Activated CD4-positive, alpha-beta T cell treated with anti-CD3 and anti-CD28 coated beads, Interleukin-2, amount 50 U/mL, for 1 hour (primary cell): ENCODE measurements around the gene OR10J5.
"Not testable (repeated sequence)": the region's sequence is repeated elsewhere in the genome, so short reads cannot be mapped to it uniquely, and the experiment has no call there.

Source experiments
- DNase-seq: peaks from one replicate; pipeline ENCODE4 v3.0.0-alpha.2; 2020

The OR10J5 gene

GRCh38 chr1:159535907-159536306 is at the start of gene OR10J5:
OR10J5 (minus strand) TSS chr1:159536007; CDS start chr1:159536007, 0 bp downstream.
- DNase-seq, result no peak

- no peak for DNase-seq
These were observed 48.7 kb upstream of the OR10J5 start for GRCh38 chr1:159584536-159584935.

GRCh38 chr1:159581422-159581821 is 45.6 kb upstream of the OR10J5 start:
- DNase-seq, result no peak

DNA sequence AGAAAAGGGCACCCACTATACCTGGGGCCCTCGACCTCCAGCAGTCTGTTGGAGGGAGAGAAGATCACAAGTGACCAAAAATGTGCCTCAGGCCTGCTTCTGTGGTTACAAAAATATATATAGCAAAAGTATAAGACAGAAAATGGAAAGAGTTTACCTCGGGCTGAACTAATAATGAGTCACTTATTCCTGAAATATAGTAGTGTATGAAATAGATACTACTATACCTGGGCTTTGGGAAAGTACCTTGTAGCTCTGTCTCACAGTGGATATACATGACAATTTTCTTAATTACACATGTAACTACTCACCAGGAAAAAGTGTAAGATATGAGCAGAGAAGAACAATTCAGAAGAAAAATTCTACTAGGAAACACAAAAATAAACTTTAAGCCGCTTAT is 44.5 kb upstream of the OR10J5 start:
- DNase-seq, result no peak

GRCh38 chr1:159577446-159577845 is 41.6 kb upstream of the OR10J5 start:
- DNase-seq, result no peak

- no peak for DNase-seq
These were observed 26.9 kb upstream of the OR10J5 start for GRCh38 chr1:159562680-159563079.

- no peak for DNase-seq
These were observed 25.7 kb upstream of the OR10J5 start for GRCh38 chr1:159561497-159561896.

GRCh38 chr1:159560599-159560998 is 24.8 kb upstream of the OR10J5 start:
- DNase-seq, result no peak

- DNase-seq, result no peak
These were observed 21.1 kb upstream of the OR10J5 start for GRCh38 chr1:159556931-159557369.

GRCh38 chr1:159554696-159555095 is 18.9 kb upstream of the OR10J5 start:
- no peak for DNase-seq

- no peak for DNase-seq
These were observed 18.5 kb upstream of the OR10J5 start for GRCh38 chr1:159554261-159554660.

DNA sequence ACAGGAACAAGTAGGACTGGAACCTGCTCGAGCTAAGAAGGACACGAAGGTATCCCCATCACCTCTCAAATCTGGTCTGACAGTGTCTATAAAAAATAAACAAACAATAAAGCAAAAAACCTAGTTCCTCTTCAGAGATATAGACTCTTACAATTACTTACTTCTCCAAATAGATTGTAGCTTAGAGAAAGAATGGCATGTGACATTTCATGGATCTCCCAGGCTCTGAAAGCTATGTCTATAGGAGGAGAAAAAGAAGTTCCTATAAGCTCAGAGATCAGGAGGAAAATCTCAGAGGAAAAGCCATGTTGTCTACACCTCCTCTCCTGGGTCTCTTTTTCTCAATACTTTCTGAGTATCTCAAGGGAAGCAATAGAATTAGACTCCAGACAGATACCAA is 12.3 kb upstream of the OR10J5 start:
- DNase-seq, result no peak

- no peak for DNase-seq
These were observed 2.9 kb downstream of the OR10J5 start for GRCh38 chr1:159532922-159533321.

- not testable (repeated sequence) for DNase-seq
These were observed 11.0 kb downstream of the OR10J5 start for GRCh38 chr1:159524792-159525191.

- no peak for DNase-seq
These were observed 25.6 kb downstream of the OR10J5 start for GRCh38 chr1:159510229-159510541.

DNA sequence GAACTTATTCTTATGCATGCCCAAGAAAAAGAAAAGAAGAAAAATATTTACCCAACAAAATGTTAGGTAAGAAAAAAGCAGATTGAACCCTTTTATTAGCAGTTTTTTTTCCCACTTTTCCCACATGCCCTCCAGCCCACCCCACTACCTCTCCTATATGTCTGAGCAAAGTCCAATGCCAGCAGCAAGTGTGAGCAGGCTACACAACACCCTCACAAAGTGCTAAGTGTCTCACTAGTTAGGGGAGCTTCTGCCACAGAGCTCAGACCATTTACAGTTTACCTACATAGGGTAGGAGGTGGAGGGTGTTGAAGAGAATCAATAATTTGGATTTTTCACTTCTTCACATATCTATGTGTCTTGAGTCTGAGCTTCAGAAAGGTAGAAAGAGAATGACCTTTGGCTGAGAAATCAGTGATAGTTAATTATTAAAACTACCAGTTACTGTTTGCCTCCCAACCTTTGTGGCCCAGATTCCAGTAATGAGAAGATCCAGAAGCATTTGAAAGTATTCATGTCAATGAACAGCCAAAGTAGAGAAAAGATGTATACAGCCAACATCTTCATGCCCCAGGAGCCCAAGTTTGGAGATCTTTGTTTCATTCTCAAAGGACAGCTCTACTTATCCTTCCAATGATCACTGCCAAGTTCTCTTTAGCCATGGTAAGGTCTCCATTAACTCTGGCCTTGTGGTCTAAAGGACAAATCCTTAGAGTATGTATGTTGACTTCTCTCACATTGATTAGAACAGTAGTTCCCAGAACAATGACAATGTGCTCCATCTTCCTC is 26.2 kb downstream of the OR10J5 start:
- no peak for DNase-seq

GRCh38 chr1:159508951-159509350 is 26.9 kb downstream of the OR10J5 start:
- DNase-seq, result no peak

DNA sequence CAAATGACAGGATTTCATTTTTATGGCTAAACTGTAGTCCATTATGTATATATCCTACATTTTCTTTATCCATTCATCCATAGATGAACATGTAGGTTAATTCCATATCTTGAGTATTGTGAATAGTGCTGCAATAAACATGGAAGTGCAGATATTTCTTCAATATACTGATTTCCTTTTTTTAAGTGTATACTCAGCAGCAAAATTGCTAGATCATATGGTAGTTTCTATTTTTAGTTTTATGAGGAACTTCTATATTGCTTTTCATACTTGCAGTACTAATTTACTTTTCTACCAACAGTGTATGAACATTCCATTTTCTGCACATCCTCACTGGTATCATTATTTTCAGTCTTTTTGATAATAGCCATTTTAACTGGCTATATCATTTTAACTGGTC is 30.1 kb downstream of the OR10J5 start:
- no peak for DNase-seq

DNA sequence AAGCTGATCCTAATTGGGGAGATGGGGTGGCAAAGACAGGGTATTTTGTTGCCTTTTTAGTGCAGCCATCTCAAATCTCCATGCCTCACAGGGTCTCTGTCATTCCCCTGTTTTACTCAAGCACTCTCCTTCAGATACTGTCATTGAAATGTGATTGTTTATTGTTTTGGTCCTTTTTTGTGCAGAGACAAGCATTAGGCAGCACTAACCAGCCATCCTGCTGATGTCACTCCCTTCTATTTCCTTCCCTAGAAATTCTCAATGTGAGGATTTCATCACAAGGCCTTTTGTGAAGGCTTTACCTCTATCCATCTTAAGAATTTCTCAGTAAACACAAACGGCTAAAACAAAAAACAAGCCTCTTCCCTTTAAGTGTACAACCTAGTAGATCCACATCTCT is 34.7 kb downstream of the OR10J5 start:
- DNase-seq, result no peak

DNA sequence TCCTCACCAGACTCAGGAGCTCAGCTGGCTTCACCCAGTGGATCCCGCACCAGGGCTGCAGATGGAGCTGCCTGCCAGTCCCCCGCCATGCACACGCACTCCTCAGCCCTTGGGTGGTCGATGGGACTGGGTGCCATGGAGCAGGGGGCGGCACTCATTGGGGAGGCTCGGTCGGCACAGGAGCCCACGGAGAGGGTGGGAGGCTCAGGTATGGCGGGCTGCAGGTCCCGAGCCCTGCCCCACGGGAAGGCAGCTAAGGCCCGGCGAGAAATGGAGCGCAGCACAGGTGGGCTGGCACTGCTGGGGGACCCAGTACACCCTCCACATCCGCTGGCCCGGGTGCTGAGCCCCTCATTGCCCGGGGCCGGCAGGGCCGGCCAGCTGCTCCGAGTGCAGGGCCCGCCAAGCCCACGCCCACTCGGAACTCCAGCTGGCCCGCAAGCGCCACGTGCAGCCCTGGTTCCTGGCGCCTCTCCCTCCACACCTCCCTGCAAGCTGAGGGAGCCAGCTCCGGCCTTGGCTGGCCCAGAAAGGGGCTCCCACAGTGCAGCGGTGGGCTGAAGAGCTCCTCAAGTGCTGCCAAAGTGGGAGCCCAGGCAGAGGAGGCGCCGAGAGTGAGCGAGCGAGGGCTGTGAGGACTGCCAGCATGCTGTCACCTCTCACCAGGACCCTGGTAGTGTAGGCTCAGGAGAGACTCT is 41.1 kb downstream of the OR10J5 start:
- DNase-seq, result not testable (repeated sequence)

DNA sequence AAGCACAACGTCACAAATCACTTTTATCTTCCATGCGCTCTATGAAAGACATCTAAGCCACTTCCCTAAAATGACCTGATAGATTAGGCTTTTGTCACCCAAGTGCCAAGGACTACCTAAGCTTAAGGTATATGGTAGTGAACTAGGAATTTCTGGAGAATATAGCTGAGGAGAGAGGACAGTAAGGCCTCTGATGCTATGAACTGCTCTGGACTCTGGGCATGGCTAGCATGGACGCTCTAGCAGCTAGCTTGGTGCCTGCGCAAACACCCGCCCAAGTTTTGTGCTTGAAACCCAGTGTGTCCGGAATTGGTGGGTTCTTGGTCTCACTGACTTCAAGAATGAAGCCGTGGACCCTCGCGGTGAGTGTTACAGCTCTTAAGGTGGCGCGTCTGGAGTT is 42.5 kb downstream of the OR10J5 start:
- no peak for DNase-seq

GRCh38 chr1:159492575-159493323 is 43.1 kb downstream of the OR10J5 start:
- DNase-seq, result no peak
